Epithelial cell of proximal tubule (primary cell): ENCODE data around the gene PKP2. TPM values are rescaled to one million over a fixed set of nuclear protein-coding genes. Genes with fewer than 3 reads are reported as not detected.

Source experiments
- DNase-seq: peaks from one replicate; pipeline ENCODE4 v3.0.0-alpha.2; 2011; ENCODE audit warnings: low read depth
- H3K4me3 ChIP-seq: 2 replicates; pipeline ENCODE4 v1.5.1; 2011; ENCODE audit warnings: low read depth, mild to moderate bottlenecking, low read length
- CTCF ChIP-seq: conservative IDR thresholded peaks from 2 replicates; pipeline ENCODE4 v1.5.1; 2012; ENCODE audit warnings: low read depth, mild to moderate bottlenecking, low read length
- total RNA-seq: library from RNA; depleted of rRNA; stranded (reverse); fragments of >200 nt; gene quantifications from 2 replicates; pipeline ENCODE4 v1.2.3, GENCODE V29; 2015

PKP2 gene
- total RNA-seq, 1 donor from 2014 or later: 6.5 TPM

- no peak for DNase-seq
Measured at GRCh38 chr12:32906399-32907165, 10.0 kb upstream of the PKP2 start.

GRCh38 chr12:32903763-32904162 lies 7.2 kb upstream of the PKP2 start:
- TF ChIP-seq CTCF: no peak

More at GRCh38 chr12:32906399-32907165, 10.0 kb upstream of the PKP2 start:
- TF ChIP-seq CTCF: no peak
- no peak overlapping the region for H3K4me3 ChIP-seq

GRCh38 chr12:32903318-32903717 lies 6.7 kb upstream of the PKP2 start:
- no peak for TF ChIP-seq CTCF
- DNase-seq: no peak
- H3K4me3 ChIP-seq: no peak overlapping the region

More at GRCh38 chr12:32903763-32904162, 7.2 kb upstream of the PKP2 start:
- DNase-seq: no peak
- H3K4me3 ChIP-seq: no peak overlapping the region

GRCh38 chr12:32902287-32902997 lies 5.9 kb upstream of the PKP2 start:
- no peak for TF ChIP-seq CTCF
- no peak for DNase-seq
- H3K4me3 ChIP-seq: no peak overlapping the region

- DNase-seq: no peak
- no peak overlapping the region for H3K4me3 ChIP-seq
- TF ChIP-seq CTCF: no peak
Measured at GRCh38 chr12:32901553-32901952, 5.0 kb upstream of the PKP2 start.

GRCh38 chr12:32897687-32898573 lies 1.4 kb upstream of the PKP2 start:
- DNase-seq: no peak
- H3K4me3 ChIP-seq: no peak overlapping the region
- TF ChIP-seq CTCF: no peak
